ENCODE measurements around the gene COL27A1. TPM values are rescaled to one million over a fixed set of nuclear protein-coding genes. Genes with fewer than 3 reads are reported as not detected.

COL27A1 gene
- total and polyA plus RNA-seq, 2 experiments from 2014 or later = 44.6 to 47.0 TPM

DNA sequence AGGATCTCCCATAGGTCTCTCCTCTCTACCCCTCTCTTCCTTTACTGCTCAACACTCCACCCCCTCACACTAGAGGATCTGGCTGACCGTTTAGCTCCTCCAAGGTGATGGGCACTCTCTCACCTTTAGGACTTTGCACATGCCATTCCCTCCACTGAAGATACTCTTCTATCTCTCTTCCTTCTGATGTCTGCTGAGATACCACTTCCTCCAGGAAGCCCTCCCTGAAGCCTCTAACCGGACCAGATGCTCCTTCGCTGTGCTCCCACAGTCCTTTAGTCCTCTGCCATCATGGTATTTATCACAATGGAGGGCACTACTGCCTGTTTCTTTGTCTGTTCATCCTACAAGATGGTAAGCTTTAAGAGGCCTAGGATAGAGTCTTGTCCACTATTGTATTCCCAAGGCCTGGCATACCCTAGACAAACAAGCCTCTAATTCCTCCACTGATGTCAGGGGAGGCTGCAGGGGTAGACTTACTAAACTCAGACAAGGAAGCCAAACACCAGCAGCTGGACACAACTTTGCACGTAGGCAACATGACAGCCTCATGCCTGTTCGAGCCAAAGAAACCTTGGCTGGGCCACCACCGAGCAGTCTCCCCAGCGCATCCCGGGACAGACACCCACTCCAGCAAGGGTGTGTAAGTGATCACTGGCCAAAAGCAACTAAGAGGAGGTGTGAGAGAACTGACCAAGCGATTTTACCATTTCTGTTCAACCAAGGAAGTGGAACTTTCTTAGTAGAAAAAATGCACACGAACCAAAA lies 194.6 kb downstream of the COL27A1 start:
- Histone ChIP-seq H3K4me2 (no peak overlapping the region), H3K27ac (peak overlapping the region; percentile 44), H4K20me1 (ENCODE audit: insufficient read depth, poor library complexity, severe bottlenecking) (no peaks in the 10 kb centered on the region), H3K9me2 (replicated peaks; ENCODE audit: insufficient read depth) (no peaks in the 10 kb centered on the region), H2AFZ (no peak overlapping the region), H3K27me3 (no peaks in the 10 kb centered on the region), H3K9me3 (ENCODE audit: low read depth) (no peaks in the 10 kb centered on the region), H3K4me3 (no peak overlapping the region), H3K79me2 (no peaks in the 10 kb centered on the region), H3K36me3 (replicated peaks; ENCODE audit: insufficient read depth, low read depth) (no peaks in the 10 kb centered on the region), H3K4me1 (ENCODE audit: insufficient read depth) (peaks cover 13% of the 10 kb centered on the region)
- DNase-seq (ENCODE audit: low spot score) = no peak
- TF ChIP-seq EZH2 (IDR thresholded peaks at IDR 0.05; ENCODE audit: borderline replicate concordance) (no peak), EZH2phosphoT487 (IDR thresholded peaks at IDR 0.05; ENCODE audit: low read depth, severe bottlenecking, unreplicated experiment) (no peak)
- TF ChIP-seq, protein P1, sequence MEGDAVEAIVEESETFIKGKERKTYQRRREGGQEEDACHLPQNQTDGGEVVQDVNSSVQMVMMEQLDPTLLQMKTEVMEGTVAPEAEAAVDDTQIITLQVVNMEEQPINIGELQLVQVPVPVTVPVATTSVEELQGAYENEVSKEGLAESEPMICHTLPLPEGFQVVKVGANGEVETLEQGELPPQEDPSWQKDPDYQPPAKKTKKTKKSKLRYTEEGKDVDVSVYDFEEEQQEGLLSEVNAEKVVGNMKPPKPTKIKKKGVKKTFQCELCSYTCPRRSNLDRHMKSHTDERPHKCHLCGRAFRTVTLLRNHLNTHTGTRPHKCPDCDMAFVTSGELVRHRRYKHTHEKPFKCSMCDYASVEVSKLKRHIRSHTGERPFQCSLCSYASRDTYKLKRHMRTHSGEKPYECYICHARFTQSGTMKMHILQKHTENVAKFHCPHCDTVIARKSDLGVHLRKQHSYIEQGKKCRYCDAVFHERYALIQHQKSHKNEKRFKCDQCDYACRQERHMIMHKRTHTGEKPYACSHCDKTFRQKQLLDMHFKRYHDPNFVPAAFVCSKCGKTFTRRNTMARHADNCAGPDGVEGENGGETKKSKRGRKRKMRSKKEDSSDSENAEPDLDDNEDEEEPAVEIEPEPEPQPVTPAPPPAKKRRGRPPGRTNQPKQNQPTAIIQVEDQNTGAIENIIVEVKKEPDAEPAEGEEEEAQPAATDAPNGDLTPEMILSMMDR (IDR thresholded peaks at IDR 0.05; ENCODE audit: poor library complexity) = no peak
- 91% methylated on average over 10 of the region's 10 CpGs for WGBS (ENCODE audit: low lambda C conversion rate, missing lambda C conversion rate)

DNA sequence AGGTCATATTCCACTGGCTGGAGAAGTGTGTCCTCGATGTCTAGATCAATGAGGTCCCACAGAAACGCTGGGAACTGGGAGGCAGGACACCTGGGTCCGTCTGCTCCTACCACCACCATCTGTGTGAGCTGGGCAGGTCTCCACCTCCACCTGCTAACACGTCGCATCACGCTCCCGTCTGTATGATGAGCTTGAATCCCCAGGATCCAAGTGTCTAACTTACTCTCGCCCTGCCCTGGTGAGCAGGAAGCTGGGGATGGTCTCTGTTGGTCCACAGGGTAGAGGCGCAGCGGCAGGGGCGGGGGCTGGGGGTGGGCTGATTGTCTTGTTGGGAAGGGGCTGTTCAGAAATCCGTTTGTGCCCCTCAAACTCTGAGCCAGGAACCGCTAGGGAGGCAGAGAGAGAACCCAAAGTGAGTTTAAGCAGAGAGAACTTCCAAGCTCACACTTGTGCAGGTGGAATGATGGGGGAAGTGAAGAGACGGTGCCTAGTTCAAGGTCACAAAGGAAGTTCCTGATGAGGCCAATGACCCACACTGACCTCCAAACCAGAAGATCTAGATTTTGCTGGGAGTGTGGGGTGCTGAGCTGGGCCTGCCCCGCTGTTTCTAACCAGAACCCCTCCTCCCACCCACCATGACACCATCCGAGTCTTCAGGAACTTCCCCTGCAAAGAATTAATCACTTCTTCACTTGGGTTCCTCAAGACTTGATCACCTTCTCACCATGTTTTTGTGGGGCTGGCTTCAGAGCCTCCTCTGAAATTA lies 195.5 kb downstream of the COL27A1 start:
- H3K4me2 ChIP-seq = no peak overlapping the region
- no peaks in the 10 kb centered on the region for H3K9me2 ChIP-seq (replicated peaks; ENCODE audit: insufficient read depth)
- no peak overlapping the region for H3K27ac ChIP-seq
- peaks cover 13% of the 10 kb centered on the region for H3K4me1 ChIP-seq (ENCODE audit: insufficient read depth)
- no peaks in the 10 kb centered on the region for H3K27me3 ChIP-seq
- TF ChIP-seq EZH2 (IDR thresholded peaks at IDR 0.05; ENCODE audit: borderline replicate concordance) (no peak), EZH2phosphoT487 (IDR thresholded peaks at IDR 0.05; ENCODE audit: low read depth, severe bottlenecking, unreplicated experiment) (no peak)
- TF ChIP-seq, protein P1 (IDR thresholded peaks at IDR 0.05; ENCODE audit: poor library complexity) = no peak
- WGBS (ENCODE audit: low lambda C conversion rate, missing lambda C conversion rate) = 96% methylated on average over 16 of the region's 16 CpGs
- no peak overlapping the region for H2AFZ ChIP-seq
- no peaks in the 10 kb centered on the region for H3K9me3 ChIP-seq (ENCODE audit: low read depth)
- no peak for DNase-seq (ENCODE audit: low spot score)
- no peaks in the 10 kb centered on the region for H4K20me1 ChIP-seq (ENCODE audit: insufficient read depth, poor library complexity, severe bottlenecking)
- H3K4me3 ChIP-seq = no peak overlapping the region
- H3K79me2 ChIP-seq = no peaks in the 10 kb centered on the region
- no peaks in the 10 kb centered on the region for H3K36me3 ChIP-seq (replicated peaks; ENCODE audit: insufficient read depth, low read depth)

DNA sequence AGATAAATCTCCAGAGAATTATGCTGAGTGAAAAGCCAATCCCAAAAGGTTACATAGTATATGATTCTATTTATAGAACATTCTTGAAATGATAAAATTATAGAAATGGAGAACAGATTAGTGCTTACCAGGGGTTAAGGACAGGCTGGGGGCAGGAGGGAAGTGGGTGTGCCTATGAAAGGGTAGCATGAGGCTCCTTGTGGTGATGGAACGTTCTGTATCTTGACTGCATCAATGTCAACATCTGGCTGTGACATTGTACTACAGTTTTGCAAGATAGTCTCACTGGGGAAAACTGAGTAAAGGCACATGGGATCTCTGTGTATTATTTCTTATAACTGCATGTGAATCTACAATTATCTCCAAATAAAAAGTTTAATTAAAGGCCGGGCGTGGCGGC lies 196.6 kb downstream of the COL27A1 start:
- TF ChIP-seq, protein P1 (IDR thresholded peaks at IDR 0.05; ENCODE audit: poor library complexity) = no peak
- TF ChIP-seq EZH2 (IDR thresholded peaks at IDR 0.05; ENCODE audit: borderline replicate concordance) (no peak), EZH2phosphoT487 (IDR thresholded peaks at IDR 0.05; ENCODE audit: low read depth, severe bottlenecking, unreplicated experiment) (no peak)
- H3K27ac ChIP-seq = no peak overlapping the region
- H4K20me1 ChIP-seq (ENCODE audit: insufficient read depth, poor library complexity, severe bottlenecking) = no peaks in the 10 kb centered on the region
- 86% methylated on average over 4 of the region's 4 CpGs for WGBS (ENCODE audit: low lambda C conversion rate, missing lambda C conversion rate)
- H3K79me2 ChIP-seq = no peaks in the 10 kb centered on the region
- no peaks in the 10 kb centered on the region for H3K36me3 ChIP-seq (replicated peaks; ENCODE audit: insufficient read depth, low read depth)
- H3K27me3 ChIP-seq = no peaks in the 10 kb centered on the region
- no peak for DNase-seq (ENCODE audit: low spot score)
- H3K4me2 ChIP-seq = no peak overlapping the region
- no peaks in the 10 kb centered on the region for H3K9me2 ChIP-seq (replicated peaks; ENCODE audit: insufficient read depth)
- H3K4me1 ChIP-seq (ENCODE audit: insufficient read depth) = peaks cover 13% of the 10 kb centered on the region
- no peak overlapping the region for H3K4me3 ChIP-seq
- no peak overlapping the region for H2AFZ ChIP-seq
- H3K9me3 ChIP-seq (ENCODE audit: low read depth) = no peaks in the 10 kb centered on the region
